ENCODE results near the gene MACROD1.

The MACROD1 gene

GRCh38 chr11:64131683-64132190 lies 34.2 kb downstream of the MACROD1 start:
- peaks cover 1% of the 10 kb centered on the region for H3K9me3 ChIP-seq (ENCODE audit: insufficient read depth, low read depth, low read length)
- H3K23ac ChIP-seq (ENCODE audit: low read length), result no peak overlapping the region
- no peak overlapping the region for H3K14ac ChIP-seq (ENCODE audit: low read length)
- H3K36me3 ChIP-seq (ENCODE audit: control insufficient read depth in 1 of 2, insufficient read depth in 2 of 2, low read length in 2 of 2), result no peaks in the 10 kb centered on the region
- H2BK12ac ChIP-seq (ENCODE audit: low read length), result no peak overlapping the region
- H3K79me2 ChIP-seq (ENCODE audit: control insufficient read depth, insufficient read depth, low read length, poor library complexity), result no peaks in the 10 kb centered on the region
- no peak overlapping the region for H2AFZ ChIP-seq (ENCODE audit: insufficient read depth, low read length, poor library complexity)
- no peak for DNase-seq
- no peak overlapping the region for H2BK5ac ChIP-seq (ENCODE audit: low read depth, low read length, poor library complexity)
- H3K4me3 ChIP-seq (ENCODE audit: low read depth, low read length), result no peak overlapping the region
- no peak overlapping the region for H4K8ac ChIP-seq (ENCODE audit: low read depth, low read length)
- H3K4ac ChIP-seq (ENCODE audit: low read depth, low read length), result no peak overlapping the region
- H3K27ac ChIP-seq (ENCODE audit: low read depth, low read length), result no peak overlapping the region
- no peak overlapping the region for H4K91ac ChIP-seq (ENCODE audit: low read depth, low read length)
- H2BK120ac ChIP-seq (ENCODE audit: insufficient read depth, low read length, poor library complexity), result no peak overlapping the region
- no peak overlapping the region for H4K12ac ChIP-seq (ENCODE audit: low read depth, low read length)
- H3K4me2 ChIP-seq (ENCODE audit: low read length), result no peak overlapping the region
- no CpG with 5 or more reads among the region's 9 CpGs for WGBS (ENCODE audit: extremely low coverage, insufficient coverage, insufficient read length)
- no peak overlapping the region for H3K18ac ChIP-seq (ENCODE audit: low read length)
- H3K4me1 ChIP-seq (ENCODE audit: control insufficient read depth in 1 of 2, insufficient read depth in 2 of 2, low read length in 2 of 2), result no peaks in the 10 kb centered on the region
- H3K27me3 ChIP-seq (ENCODE audit: insufficient read depth, low read length), result no peaks in the 10 kb centered on the region
- H2AK5ac ChIP-seq (ENCODE audit: low read length), result no peak overlapping the region
- no peaks in the 10 kb centered on the region for H3K79me1 ChIP-seq (ENCODE audit: low read length)
- H3K9ac ChIP-seq (ENCODE audit: low read length), result no peak overlapping the region

DNA sequence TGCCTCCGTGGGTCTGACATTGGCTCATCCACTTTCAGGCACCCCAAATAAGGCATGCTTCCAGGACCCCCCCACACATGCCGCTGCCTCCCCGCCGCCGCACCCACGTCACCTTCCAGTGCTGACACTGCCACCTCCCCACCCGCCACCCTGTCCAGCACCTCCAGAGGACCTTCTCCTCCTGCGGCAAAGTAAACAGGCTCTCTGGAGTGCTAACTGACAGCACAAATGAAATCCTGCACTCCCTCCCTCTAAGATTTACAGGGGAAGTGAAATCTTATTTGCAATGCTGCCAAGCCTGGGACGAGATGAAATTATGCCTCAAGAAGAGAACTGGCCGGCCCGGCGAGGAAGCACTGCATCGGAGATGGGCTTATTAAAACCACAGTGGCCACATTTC lies 35.3 kb downstream of the MACROD1 start:
- H3K9me3 ChIP-seq (ENCODE audit: insufficient read depth, low read depth, low read length), result peaks cover 1% of the 10 kb centered on the region
- no peaks in the 10 kb centered on the region for H3K27me3 ChIP-seq (ENCODE audit: insufficient read depth, low read length)
- no CpG with 5 or more reads among the region's 13 CpGs for WGBS (ENCODE audit: extremely low coverage, insufficient coverage, insufficient read length)
- no peak overlapping the region for H4K8ac ChIP-seq (ENCODE audit: low read depth, low read length)
- no peaks in the 10 kb centered on the region for H3K4me1 ChIP-seq (ENCODE audit: control insufficient read depth in 1 of 2, insufficient read depth in 2 of 2, low read length in 2 of 2)
- no peak overlapping the region for H3K18ac ChIP-seq (ENCODE audit: low read length)
- H3K27ac ChIP-seq (ENCODE audit: low read depth, low read length), result no peak overlapping the region
- no peak overlapping the region for H2AK5ac ChIP-seq (ENCODE audit: low read length)
- H2AFZ ChIP-seq (ENCODE audit: insufficient read depth, low read length, poor library complexity), result no peak overlapping the region
- H2BK5ac ChIP-seq (ENCODE audit: low read depth, low read length, poor library complexity), result no peak overlapping the region
- no peak overlapping the region for H2BK120ac ChIP-seq (ENCODE audit: insufficient read depth, low read length, poor library complexity)
- H3K23ac ChIP-seq (ENCODE audit: low read length), result no peak overlapping the region
- no peaks in the 10 kb centered on the region for H3K79me1 ChIP-seq (ENCODE audit: low read length)
- H3K4ac ChIP-seq (ENCODE audit: low read depth, low read length), result no peak overlapping the region
- H3K79me2 ChIP-seq (ENCODE audit: control insufficient read depth, insufficient read depth, low read length, poor library complexity), result no peaks in the 10 kb centered on the region
- no peak overlapping the region for H4K91ac ChIP-seq (ENCODE audit: low read depth, low read length)
- no peak overlapping the region for H3K4me3 ChIP-seq (ENCODE audit: low read depth, low read length)
- H3K4me2 ChIP-seq (ENCODE audit: low read length), result no peak overlapping the region
- no peak overlapping the region for H4K12ac ChIP-seq (ENCODE audit: low read depth, low read length)
- H2BK12ac ChIP-seq (ENCODE audit: low read length), result no peak overlapping the region
- H3K14ac ChIP-seq (ENCODE audit: low read length), result no peak overlapping the region
- DNase-seq, result no peak
- H3K9ac ChIP-seq (ENCODE audit: low read length), result no peak overlapping the region
- H3K36me3 ChIP-seq (ENCODE audit: control insufficient read depth in 1 of 2, insufficient read depth in 2 of 2, low read length in 2 of 2), result no peaks in the 10 kb centered on the region

DNA sequence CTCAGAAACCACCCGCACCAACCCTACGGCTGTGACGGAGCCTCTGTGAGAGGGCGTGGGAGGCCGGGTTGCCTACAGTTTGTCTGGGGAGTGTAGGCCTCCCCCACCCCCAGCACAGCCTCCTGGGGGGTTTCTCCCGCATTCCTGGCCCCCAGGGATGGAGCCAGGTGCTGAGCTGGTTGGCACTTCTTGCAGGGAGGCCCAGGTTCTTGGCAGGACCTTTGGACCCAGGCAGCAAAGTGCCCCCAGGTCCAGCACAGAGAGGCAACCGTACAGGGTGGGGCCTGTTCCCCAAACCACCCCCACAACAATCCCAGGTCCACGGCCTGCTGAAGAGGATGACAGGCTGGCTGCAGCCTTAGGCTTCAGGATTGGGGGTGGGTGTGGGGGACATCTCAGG lies 36.5 kb downstream of the MACROD1 start:
- H4K91ac ChIP-seq (ENCODE audit: low read depth, low read length), result no peak overlapping the region

DNA sequence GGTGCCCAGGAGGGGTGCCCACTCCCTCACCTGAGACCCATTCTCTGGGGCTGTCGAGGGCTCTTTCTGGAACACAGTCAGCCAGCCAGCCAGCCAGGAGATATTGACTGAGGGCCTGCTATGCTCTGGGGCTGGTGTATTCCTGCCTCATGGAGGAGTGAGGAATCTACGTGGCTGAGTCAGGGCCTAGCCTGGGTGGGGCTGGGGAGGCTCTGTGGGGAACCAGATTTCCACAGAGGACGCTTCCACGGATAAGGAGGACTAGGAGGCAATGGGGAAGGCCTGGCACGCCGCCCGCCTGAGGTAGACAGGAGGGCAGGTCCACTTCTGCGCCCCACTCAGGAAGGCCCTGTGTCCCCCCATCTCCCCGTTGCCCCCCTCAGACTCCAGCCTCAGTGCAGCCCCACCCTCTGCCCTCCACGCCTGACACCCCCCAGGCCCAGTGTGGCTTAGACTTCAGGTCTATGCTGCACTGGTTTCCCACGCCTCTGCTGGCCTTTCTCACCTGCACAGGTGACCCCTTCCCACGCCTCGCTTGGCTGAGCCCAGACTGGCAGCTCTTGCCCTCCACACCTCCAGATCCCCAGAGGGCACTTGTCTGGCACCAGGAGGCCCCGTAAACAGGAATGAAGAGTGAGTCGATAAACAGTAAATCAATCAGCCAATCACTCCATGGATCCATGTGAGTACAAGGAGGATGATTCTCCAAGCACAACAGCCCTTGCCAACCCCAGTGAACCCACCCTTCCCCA lies 37.5 kb downstream of the MACROD1 start:
- Histone ChIP-seq H3K4me3 (ENCODE audit: low read depth, low read length) (no peak overlapping the region), H3K14ac (ENCODE audit: low read length) (no peak overlapping the region), H2AK5ac (ENCODE audit: low read length) (no peak overlapping the region), H3K27ac (ENCODE audit: low read depth, low read length) (no peak overlapping the region), H3K18ac (ENCODE audit: low read length) (no peak overlapping the region), H3K27me3 (ENCODE audit: insufficient read depth, low read length) (no peaks in the 10 kb centered on the region), H3K4ac (ENCODE audit: low read depth, low read length) (no peak overlapping the region), H4K8ac (ENCODE audit: low read depth, low read length) (no peak overlapping the region), H4K91ac (ENCODE audit: low read depth, low read length) (no peak overlapping the region), H3K79me1 (ENCODE audit: low read length) (no peaks in the 10 kb centered on the region), H3K36me3 (ENCODE audit: control insufficient read depth in 1 of 2, insufficient read depth in 2 of 2, low read length in 2 of 2) (no peaks in the 10 kb centered on the region), H2BK5ac (ENCODE audit: low read depth, low read length, poor library complexity) (no peak overlapping the region), H3K9ac (ENCODE audit: low read length) (no peak overlapping the region), H3K79me2 (ENCODE audit: control insufficient read depth, insufficient read depth, low read length, poor library complexity) (no peaks in the 10 kb centered on the region), H3K4me1 (ENCODE audit: control insufficient read depth in 1 of 2, insufficient read depth in 2 of 2, low read length in 2 of 2) (no peaks in the 10 kb centered on the region), H4K12ac (ENCODE audit: low read depth, low read length) (no peak overlapping the region), H3K23ac (ENCODE audit: low read length) (no peak overlapping the region), H3K9me3 (ENCODE audit: insufficient read depth, low read depth, low read length) (peaks cover 1% of the 10 kb centered on the region), H2BK120ac (ENCODE audit: insufficient read depth, low read length, poor library complexity) (no peak overlapping the region), H2AFZ (ENCODE audit: insufficient read depth, low read length, poor library complexity) (no peak overlapping the region), H2BK12ac (ENCODE audit: low read length) (no peak overlapping the region), H3K4me2 (ENCODE audit: low read length) (no peak overlapping the region)
- no peak for DNase-seq
- no CpG with 5 or more reads among the region's 15 CpGs for WGBS (ENCODE audit: extremely low coverage, insufficient coverage, insufficient read length)

More for the DNA sequence above, 36.5 kb downstream of the MACROD1 start:
- H2AK5ac ChIP-seq (ENCODE audit: low read length), result no peak overlapping the region
- H4K8ac ChIP-seq (ENCODE audit: low read depth, low read length), result no peak overlapping the region
- no peaks in the 10 kb centered on the region for H3K4me1 ChIP-seq (ENCODE audit: control insufficient read depth in 1 of 2, insufficient read depth in 2 of 2, low read length in 2 of 2)
- H3K4me3 ChIP-seq (ENCODE audit: low read depth, low read length), result no peak overlapping the region
- H3K18ac ChIP-seq (ENCODE audit: low read length), result no peak overlapping the region
- H3K4me2 ChIP-seq (ENCODE audit: low read length), result no peak overlapping the region
- peaks cover 1% of the 10 kb centered on the region for H3K9me3 ChIP-seq (ENCODE audit: insufficient read depth, low read depth, low read length)
- no peak overlapping the region for H3K27ac ChIP-seq (ENCODE audit: low read depth, low read length)
- no peak overlapping the region for H3K23ac ChIP-seq (ENCODE audit: low read length)
- H3K79me1 ChIP-seq (ENCODE audit: low read length), result no peaks in the 10 kb centered on the region
- no CpG with 5 or more reads among the region's 8 CpGs for WGBS (ENCODE audit: extremely low coverage, insufficient coverage, insufficient read length)
- DNase-seq, result no peak
- H3K4ac ChIP-seq (ENCODE audit: low read depth, low read length), result no peak overlapping the region
- no peaks in the 10 kb centered on the region for H3K36me3 ChIP-seq (ENCODE audit: control insufficient read depth in 1 of 2, insufficient read depth in 2 of 2, low read length in 2 of 2)
- H4K12ac ChIP-seq (ENCODE audit: low read depth, low read length), result no peak overlapping the region
- no peaks in the 10 kb centered on the region for H3K27me3 ChIP-seq (ENCODE audit: insufficient read depth, low read length)
- no peak overlapping the region for H2BK5ac ChIP-seq (ENCODE audit: low read depth, low read length, poor library complexity)
- H2BK12ac ChIP-seq (ENCODE audit: low read length), result no peak overlapping the region
- no peak overlapping the region for H2AFZ ChIP-seq (ENCODE audit: insufficient read depth, low read length, poor library complexity)
- H2BK120ac ChIP-seq (ENCODE audit: insufficient read depth, low read length, poor library complexity), result no peak overlapping the region
- no peaks in the 10 kb centered on the region for H3K79me2 ChIP-seq (ENCODE audit: control insufficient read depth, insufficient read depth, low read length, poor library complexity)
- H3K9ac ChIP-seq (ENCODE audit: low read length), result no peak overlapping the region
- no peak overlapping the region for H3K14ac ChIP-seq (ENCODE audit: low read length)

Measured in trophoblast cell (in vitro differentiated cells and primary cell).